Suppressor macrophage (primary cell): ENCODE data around the gene CMIP.

Source experiments
- DNase-seq, 4 experiments: peaks; one replicate each; pipeline ENCODE4 v3.0.0-alpha.2; 2020 to 2022

CMIP gene

GRCh38 chr16:81551151-81551808, 106.7 kb downstream of the CMIP start:
- peak; percentile 81 to 91 (median 86) for DNase-seq

- peak in 2 of 4 experiments; percentile 26 to 37 for DNase-seq
Measured at GRCh38 chr16:81551821-81552304, 107.3 kb downstream of the CMIP start.

GRCh38 chr16:81552743-81553079, 108.1 kb downstream of the CMIP start:
- DNase-seq: no peak

GRCh38 chr16:81553080-81553813, 108.6 kb downstream of the CMIP start:
- no peak for DNase-seq

GRCh38 chr16:81553814-81554675, 109.4 kb downstream of the CMIP start:
- no peak for DNase-seq

- no peak for DNase-seq
Measured at GRCh38 chr16:81554979-81555378, 110.4 kb downstream of the CMIP start.

- no peak for DNase-seq
Measured at GRCh38 chr16:81555660-81556059, 111.1 kb downstream of the CMIP start.

- DNase-seq: no peak
Measured at GRCh38 chr16:81556715-81557284, 112.2 kb downstream of the CMIP start.

- DNase-seq: no peak
Measured at GRCh38 chr16:81558077-81558443, 113.5 kb downstream of the CMIP start.

GRCh38 chr16:81558444-81559175, 114.0 kb downstream of the CMIP start:
- peak; percentile 75 to 87 (median 80) for DNase-seq

GRCh38 chr16:81560979-81561657, 116.5 kb downstream of the CMIP start:
- DNase-seq: no peak

GRCh38 chr16:81562174-81562849, 117.7 kb downstream of the CMIP start:
- no peak for DNase-seq

- no peak for DNase-seq
Measured at GRCh38 chr16:81562926-81563325, 118.3 kb downstream of the CMIP start.

GRCh38 chr16:81564421-81564911, 119.9 kb downstream of the CMIP start:
- DNase-seq: no peak

- DNase-seq: no peak
Measured at GRCh38 chr16:81565321-81566028, 120.9 kb downstream of the CMIP start.

- no peak for DNase-seq
Measured at GRCh38 chr16:81566086-81567007, 121.7 kb downstream of the CMIP start.

- DNase-seq: no peak
Measured at GRCh38 chr16:81567087-81567486, 122.5 kb downstream of the CMIP start.

- DNase-seq: peak; percentile 12 to 44 (median 29)
Measured at GRCh38 chr16:81567987-81568748, 123.6 kb downstream of the CMIP start.
